ENCODE results near the gene TLR2. TPM values are rescaled to one million over a fixed set of nuclear protein-coding genes. Genes with fewer than 3 reads are reported as not detected.

The TLR2 gene
- total RNA-seq, 1 experiment from 2014 or later: 1.7 TPM

DNA sequence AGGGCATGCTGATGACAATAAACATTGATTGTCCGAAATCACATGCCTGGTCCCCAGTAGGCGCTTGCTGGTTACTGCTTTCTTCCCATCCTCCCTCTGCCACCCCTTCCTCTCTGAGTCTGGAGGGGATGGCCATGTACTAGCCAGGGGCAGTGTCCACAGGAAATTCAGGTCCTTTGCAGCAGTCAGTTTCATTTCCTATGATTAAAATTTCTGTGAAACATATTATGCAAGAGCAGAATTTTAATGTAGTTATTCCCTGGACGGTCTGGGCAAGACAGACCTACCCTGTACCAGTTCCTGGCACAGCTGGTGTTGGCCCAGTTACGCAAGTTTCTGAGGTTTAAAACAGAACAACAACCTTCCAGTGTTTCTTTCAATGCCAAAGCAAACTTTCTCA is 28.2 kb upstream of the TLR2 start:
- ATAC-seq: no peak

More for the DNA sequence above, 28.2 kb upstream of the TLR2 start:
- Mint-ChIP-seq H3K36me3 (no peaks in the 10 kb centered on the region), H3K9me3 (no peaks in the 10 kb centered on the region), H3K27me3 (ENCODE audit: low read depth) (peaks cover 2% of the 10 kb centered on the region), H3K4me3 (no peak overlapping the region), H3K4me1 (peaks cover 13% of the 10 kb centered on the region), H3K27ac (no peak overlapping the region)
- CTCF ChIA-PET: no interaction called here
- POLR2A ChIA-PET: no interaction called here
- TF ChIP-seq EMX1 (CRISPR knock-in tag; IDR thresholded peaks at IDR 0.05): no peak
- no peak for TF ChIP-seq TEAD1 (CRISPR knock-in tag; IDR thresholded peaks at IDR 0.05)
- no peak for TF ChIP-seq ZNF219 (CRISPR knock-in tag; IDR thresholded peaks at IDR 0.05; ENCODE audit: borderline replicate concordance)
- no peak for TF ChIP-seq NR1H2 (CRISPR knock-in tag; IDR thresholded peaks at IDR 0.05)
- TF ChIP-seq, protein P1, sequence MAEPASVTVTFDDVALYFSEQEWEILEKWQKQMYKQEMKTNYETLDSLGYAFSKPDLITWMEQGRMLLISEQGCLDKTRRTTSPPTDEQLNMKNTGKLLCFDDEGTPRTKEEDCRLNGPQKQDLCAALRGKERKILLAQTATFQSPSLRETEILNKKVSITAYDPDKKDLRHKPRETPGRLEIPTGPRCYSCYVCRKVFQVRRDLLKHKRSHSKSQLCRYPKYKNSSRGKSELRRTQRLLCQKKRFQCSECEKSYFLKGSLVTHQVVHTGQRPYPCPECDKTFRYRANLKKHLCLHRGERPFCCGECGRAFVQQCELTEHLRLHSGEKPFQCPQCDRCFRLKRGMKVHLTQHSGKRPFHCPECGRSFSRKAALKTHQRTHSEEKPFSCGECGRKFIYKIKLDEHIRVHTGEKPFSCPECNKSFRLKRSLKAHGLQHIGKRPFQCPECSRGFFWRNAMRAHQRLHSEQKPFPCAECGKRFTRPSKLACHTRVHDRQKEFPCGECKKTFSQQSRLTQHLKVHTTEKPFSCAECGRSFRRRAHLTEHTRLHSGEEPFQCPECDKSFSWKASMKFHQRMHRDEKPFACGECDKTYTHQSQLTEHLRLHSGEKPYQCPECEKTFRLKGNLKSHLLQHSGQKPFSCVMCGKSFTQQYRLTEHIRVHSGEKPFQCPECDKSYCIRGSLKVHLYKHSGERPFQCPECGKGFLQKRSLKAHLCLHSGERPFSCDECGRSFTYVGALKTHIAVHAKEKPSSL (CRISPR knock-in tag; conservative IDR thresholded peaks at IDR 0.05): no peak
- no peak for TF ChIP-seq FOXK1 (CRISPR knock-in tag; IDR thresholded peaks at IDR 0.05)
- no peak for TF ChIP-seq ZNF138 (CRISPR knock-in tag; conservative IDR thresholded peaks at IDR 0.05)
- TF ChIP-seq, protein P2, sequence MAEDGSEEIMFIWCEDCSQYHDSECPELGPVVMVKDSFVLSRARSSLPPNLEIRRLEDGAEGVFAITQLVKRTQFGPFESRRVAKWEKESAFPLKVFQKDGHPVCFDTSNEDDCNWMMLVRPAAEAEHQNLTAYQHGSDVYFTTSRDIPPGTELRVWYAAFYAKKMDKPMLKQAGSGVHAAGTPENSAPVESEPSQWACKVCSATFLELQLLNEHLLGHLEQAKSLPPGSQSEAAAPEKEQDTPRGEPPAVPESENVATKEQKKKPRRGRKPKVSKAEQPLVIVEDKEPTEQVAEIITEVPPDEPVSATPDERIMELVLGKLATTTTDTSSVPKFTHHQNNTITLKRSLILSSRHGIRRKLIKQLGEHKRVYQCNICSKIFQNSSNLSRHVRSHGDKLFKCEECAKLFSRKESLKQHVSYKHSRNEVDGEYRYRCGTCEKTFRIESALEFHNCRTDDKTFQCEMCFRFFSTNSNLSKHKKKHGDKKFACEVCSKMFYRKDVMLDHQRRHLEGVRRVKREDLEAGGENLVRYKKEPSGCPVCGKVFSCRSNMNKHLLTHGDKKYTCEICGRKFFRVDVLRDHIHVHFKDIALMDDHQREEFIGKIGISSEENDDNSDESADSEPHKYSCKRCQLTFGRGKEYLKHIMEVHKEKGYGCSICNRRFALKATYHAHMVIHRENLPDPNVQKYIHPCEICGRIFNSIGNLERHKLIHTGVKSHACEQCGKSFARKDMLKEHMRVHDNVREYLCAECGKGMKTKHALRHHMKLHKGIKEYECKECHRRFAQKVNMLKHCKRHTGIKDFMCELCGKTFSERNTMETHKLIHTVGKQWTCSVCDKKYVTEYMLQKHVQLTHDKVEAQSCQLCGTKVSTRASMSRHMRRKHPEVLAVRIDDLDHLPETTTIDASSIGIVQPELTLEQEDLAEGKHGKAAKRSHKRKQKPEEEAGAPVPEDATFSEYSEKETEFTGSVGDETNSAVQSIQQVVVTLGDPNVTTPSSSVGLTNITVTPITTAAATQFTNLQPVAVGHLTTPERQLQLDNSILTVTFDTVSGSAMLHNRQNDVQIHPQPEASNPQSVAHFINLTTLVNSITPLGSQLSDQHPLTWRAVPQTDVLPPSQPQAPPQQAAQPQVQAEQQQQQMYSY (CRISPR knock-in tag; IDR thresholded peaks at IDR 0.05): no peak
- TF ChIP-seq ZNF317 (CRISPR knock-in tag; IDR thresholded peaks at IDR 0.05; ENCODE audit: borderline replicate concordance, low read depth): no peak
- TF ChIP-seq, protein P3, sequence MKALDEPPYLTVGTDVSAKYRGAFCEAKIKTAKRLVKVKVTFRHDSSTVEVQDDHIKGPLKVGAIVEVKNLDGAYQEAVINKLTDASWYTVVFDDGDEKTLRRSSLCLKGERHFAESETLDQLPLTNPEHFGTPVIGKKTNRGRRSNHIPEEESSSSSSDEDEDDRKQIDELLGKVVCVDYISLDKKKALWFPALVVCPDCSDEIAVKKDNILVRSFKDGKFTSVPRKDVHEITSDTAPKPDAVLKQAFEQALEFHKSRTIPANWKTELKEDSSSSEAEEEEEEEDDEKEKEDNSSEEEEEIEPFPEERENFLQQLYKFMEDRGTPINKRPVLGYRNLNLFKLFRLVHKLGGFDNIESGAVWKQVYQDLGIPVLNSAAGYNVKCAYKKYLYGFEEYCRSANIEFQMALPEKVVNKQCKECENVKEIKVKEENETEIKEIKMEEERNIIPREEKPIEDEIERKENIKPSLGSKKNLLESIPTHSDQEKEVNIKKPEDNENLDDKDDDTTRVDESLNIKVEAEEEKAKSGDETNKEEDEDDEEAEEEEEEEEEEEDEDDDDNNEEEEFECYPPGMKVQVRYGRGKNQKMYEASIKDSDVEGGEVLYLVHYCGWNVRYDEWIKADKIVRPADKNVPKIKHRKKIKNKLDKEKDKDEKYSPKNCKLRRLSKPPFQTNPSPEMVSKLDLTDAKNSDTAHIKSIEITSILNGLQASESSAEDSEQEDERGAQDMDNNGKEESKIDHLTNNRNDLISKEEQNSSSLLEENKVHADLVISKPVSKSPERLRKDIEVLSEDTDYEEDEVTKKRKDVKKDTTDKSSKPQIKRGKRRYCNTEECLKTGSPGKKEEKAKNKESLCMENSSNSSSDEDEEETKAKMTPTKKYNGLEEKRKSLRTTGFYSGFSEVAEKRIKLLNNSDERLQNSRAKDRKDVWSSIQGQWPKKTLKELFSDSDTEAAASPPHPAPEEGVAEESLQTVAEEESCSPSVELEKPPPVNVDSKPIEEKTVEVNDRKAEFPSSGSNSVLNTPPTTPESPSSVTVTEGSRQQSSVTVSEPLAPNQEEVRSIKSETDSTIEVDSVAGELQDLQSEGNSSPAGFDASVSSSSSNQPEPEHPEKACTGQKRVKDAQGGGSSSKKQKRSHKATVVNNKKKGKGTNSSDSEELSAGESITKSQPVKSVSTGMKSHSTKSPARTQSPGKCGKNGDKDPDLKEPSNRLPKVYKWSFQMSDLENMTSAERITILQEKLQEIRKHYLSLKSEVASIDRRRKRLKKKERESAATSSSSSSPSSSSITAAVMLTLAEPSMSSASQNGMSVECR (CRISPR knock-in tag; IDR thresholded peaks at IDR 0.05; ENCODE audit: borderline replicate concordance): no peak
- TF ChIP-seq NFE2L1 (CRISPR knock-in tag; IDR thresholded peaks at IDR 0.05): no peak
- TF ChIP-seq, protein P4, sequence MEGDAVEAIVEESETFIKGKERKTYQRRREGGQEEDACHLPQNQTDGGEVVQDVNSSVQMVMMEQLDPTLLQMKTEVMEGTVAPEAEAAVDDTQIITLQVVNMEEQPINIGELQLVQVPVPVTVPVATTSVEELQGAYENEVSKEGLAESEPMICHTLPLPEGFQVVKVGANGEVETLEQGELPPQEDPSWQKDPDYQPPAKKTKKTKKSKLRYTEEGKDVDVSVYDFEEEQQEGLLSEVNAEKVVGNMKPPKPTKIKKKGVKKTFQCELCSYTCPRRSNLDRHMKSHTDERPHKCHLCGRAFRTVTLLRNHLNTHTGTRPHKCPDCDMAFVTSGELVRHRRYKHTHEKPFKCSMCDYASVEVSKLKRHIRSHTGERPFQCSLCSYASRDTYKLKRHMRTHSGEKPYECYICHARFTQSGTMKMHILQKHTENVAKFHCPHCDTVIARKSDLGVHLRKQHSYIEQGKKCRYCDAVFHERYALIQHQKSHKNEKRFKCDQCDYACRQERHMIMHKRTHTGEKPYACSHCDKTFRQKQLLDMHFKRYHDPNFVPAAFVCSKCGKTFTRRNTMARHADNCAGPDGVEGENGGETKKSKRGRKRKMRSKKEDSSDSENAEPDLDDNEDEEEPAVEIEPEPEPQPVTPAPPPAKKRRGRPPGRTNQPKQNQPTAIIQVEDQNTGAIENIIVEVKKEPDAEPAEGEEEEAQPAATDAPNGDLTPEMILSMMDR (IDR thresholded peaks at IDR 0.05): no peak
- no peak for TF ChIP-seq ETV6 (CRISPR knock-in tag; IDR thresholded peaks at IDR 0.05)
- no peak for TF ChIP-seq TEAD4 (CRISPR knock-in tag; IDR thresholded peaks at IDR 0.05)
- TF ChIP-seq PRRX2 (CRISPR knock-in tag; IDR thresholded peaks at IDR 0.05): no peak
- DNase-seq (ENCODE audit: low spot score): no peak

Data from WTC11 (cell line).